Pancreas (tissue), 10 donors: ENCODE measurements around the gene TSNAX. TPM values are rescaled to one million over a fixed set of nuclear protein-coding genes. Genes with fewer than 3 reads are reported as not detected.

Source experiments
- ATAC-seq, 4 donors: fragments of 200-7000 bp; cut with Tn5 transposase; one replicate each; pipeline versions ENCODE4 v1.8.0 to v1.9.1; 2020; ENCODE audit warnings: mild to moderate bottlenecking in 4 of 4, moderate library complexity in 4 of 4
- DNase-seq, 6 donors: peaks; one replicate each; pipeline ENCODE4 v3.0.0-alpha.2; 2020
- FAIRE-seq: peaks from 2 replicates; lab custom pipeline; 2012; peaks lifted over from hg19 to GRCh38; lab: Jason Lieb, UNC
- H3K27ac ChIP-seq, 4 donors: fragments of 200-600 bp; sonication (generic); 1 replicate in 3 of 4; 2 replicates in 1 of 4; pipeline versions ENCODE4 v1.5.0 to v1.8.0; 2020
- H3K27me3 ChIP-seq, 4 donors: fragments of 200-600 bp; one replicate each; pipeline ENCODE4 v1.8.0; 2021
- H3K36me3 ChIP-seq, 3 donors: fragments of 200-600 bp; sonication (generic) in 1 of 3; one replicate each; pipeline versions ENCODE4 v1.5.0 to v1.8.0; 2020 to 2021
- H3K4me1 ChIP-seq, 3 donors: fragments of 200-600 bp; one replicate each; pipeline ENCODE4 v1.8.0; 2021
- H3K4me3 ChIP-seq, 4 donors: fragments of 200-600 bp; sonication (generic) in 2 of 4; one replicate each; pipeline versions ENCODE4 v1.5.0 to v1.8.0; 2020 to 2021
- H3K9me3 ChIP-seq, 4 donors: fragments of 200-600 bp; one replicate each; pipeline ENCODE4 v1.8.0; 2021
- WGBS, 2 donors: extraction: QIAGEN DNeasy Blood & Tissue Kit; methylation state at CpG; one replicate each; pipeline ENCODE4 v1.1.7; 2013; 5-methylcytosine and 5-hydroxymethylcytosine counted together
- intact Hi-C, 3 donors: fragments of 100-400 bp; cut with DNase I; formaldehyde crosslinking; loops; one replicate each; pipeline versions ENCODE4 v1.11.1 to v1.14.2; 2022
- polyA plus RNA-seq, 2 donors: library from polyadenylated mRNA; stranded (reverse); fragments of 200-250 nt; gene quantifications; one replicate each; pipeline ENCODE4 v1.2.3, GENCODE V29; 2013
- total RNA-seq, 6 donors: library from RNA; stranded (reverse); fragmentation: NEBNext Ultra II Directional in 4 of 6; extraction: Animal tissue kit (Norgen Biotek cat#: 25700) in 4 of 6; gene quantifications; one replicate each; pipeline versions ENCODE4 v1.2.1 to v1.2.4, GENCODE V29; 2021 to 2023
- TF ChIP-seq, protein P1 (sequence below), 4 donors: fragments of 200-600 bp; sonication (generic) in 3 of 4; IDR thresholded peaks; one replicate each; pipeline versions ENCODE4 v1.5.0 to v1.8.0; 2021; ENCODE audit warnings: antibody characterized with exemption in 4 of 4
- donor health status: healthy with polysubstance abuse.
- donor health status: DM: no; HTN: no; CAD: no; lungs with moderate emphysema.
- donor health status: DM: no; HTN: no; CAD: no.
- donor health status: control.
- donor health status: control.
- donor health status: Bipolar disorder and iron deficiency.
- donor health status: DM: yes; HTN: yes; CAD: no.
- donor health status: DM: no; HTN: no; CAD: no.
- donor health status: DM: no; HTN: no; CAD: no.
- donor health status: DM: yes; HTN: yes; CAD: no.

TSNAX gene
- total and polyA plus RNA-seq, 8 donors, result 5.1 to 18.2 (median 14.7) TPM

GRCh38 chr1:231612393-231613089 lies 84.1 kb downstream of the TSNAX start:
- no peak for DNase-seq
- intact Hi-C loops, result no loop called here

DNA sequence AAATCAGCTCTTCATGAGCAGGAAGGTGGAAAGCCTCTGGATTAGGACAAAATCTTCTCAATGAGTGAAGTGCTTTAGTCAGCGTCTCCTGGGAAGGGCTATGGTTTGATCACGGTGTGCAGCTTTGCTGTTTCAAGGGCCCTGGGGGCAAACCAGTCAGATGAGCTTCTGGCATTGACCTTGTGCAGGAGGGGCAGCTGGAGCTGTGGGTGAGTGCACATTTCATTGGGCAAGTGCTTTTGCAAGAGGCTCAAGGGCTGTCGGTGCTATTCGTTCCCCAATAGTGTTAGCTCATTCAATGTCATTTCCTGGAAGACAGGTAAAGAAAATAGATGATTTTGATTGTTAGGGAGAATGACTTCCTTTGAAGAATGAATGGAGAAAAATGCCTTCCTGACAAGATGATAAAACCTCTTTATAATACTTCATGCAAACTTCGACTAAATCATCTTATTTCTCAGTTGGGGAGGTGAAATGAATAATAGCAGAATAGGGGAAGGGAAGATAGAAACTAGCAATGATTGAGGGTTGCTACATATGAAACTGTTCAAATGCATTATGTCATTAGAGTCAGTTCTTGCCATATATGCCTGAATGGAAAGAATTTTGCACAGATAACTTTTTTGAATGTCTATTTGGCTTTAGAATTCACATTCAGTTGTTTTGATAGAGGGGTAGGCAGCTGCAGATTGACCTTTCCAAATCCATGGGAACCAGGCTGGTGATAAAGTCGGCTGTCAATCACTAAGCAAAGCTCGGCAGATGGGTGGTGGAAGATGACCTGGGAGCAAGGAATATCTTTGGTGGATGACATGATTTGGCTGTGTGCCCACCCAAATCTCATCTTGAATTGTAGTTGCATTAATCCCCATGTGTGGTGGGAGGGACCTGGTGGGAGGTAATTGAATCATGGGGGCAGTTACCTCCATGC lies 85.2 kb downstream of the TSNAX start:
- Histone ChIP-seq H3K36me3 (no peaks in the 10 kb centered on the region), H3K4me3 (no peak overlapping the region), H3K27ac (no peak overlapping the region), H3K27me3 (no peaks in the 10 kb centered on the region), H3K4me1 (no peaks in the 10 kb centered on the region), H3K9me3 (no peaks in the 10 kb centered on the region)
- TF ChIP-seq, protein P1, sequence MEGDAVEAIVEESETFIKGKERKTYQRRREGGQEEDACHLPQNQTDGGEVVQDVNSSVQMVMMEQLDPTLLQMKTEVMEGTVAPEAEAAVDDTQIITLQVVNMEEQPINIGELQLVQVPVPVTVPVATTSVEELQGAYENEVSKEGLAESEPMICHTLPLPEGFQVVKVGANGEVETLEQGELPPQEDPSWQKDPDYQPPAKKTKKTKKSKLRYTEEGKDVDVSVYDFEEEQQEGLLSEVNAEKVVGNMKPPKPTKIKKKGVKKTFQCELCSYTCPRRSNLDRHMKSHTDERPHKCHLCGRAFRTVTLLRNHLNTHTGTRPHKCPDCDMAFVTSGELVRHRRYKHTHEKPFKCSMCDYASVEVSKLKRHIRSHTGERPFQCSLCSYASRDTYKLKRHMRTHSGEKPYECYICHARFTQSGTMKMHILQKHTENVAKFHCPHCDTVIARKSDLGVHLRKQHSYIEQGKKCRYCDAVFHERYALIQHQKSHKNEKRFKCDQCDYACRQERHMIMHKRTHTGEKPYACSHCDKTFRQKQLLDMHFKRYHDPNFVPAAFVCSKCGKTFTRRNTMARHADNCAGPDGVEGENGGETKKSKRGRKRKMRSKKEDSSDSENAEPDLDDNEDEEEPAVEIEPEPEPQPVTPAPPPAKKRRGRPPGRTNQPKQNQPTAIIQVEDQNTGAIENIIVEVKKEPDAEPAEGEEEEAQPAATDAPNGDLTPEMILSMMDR (IDR thresholded peaks at IDR 0.05), result no peak
- DNase-seq, result no peak
- intact Hi-C loops, result no loop called here
- peak in 1 of 4 donors; percentile 14 for ATAC-seq
- 47% methylated on average over 7 of the region's 7 CpGs for WGBS, 2 donors
- FAIRE-seq, result no peak

More at GRCh38 chr1:231612393-231613089, 84.1 kb downstream of the TSNAX start:
- Histone ChIP-seq H3K27ac (no peak overlapping the region), H3K36me3 (no peaks in the 10 kb centered on the region), H3K9me3 (no peaks in the 10 kb centered on the region), H3K4me1 (no peaks in the 10 kb centered on the region), H3K4me3 (no peak overlapping the region), H3K27me3 (no peaks in the 10 kb centered on the region)
- ATAC-seq (peak in 2 of 4 donors; percentile 70 to 75), FAIRE-seq (no peak)
- WGBS, 2 donors, result 84 to 89% methylated on average over 10 of the region's 10 CpGs
- TF ChIP-seq, protein P1 (IDR thresholded peaks at IDR 0.05), result no peak

Other genes starting within 250 kb of the TSNAX start
- 1 to 10 TPM; 5.1 to 8.5 (median 6.8) TPM for gene EXOC8, start 190.8 kb upstream of the TSNAX start, total RNA-seq
- gene EXOC8, start 190.8 kb upstream of the TSNAX start, polyA plus RNA-seq, result 1 to 10 TPM; 2.4 to 4.6 TPM
- 1 to 10 TPM; 2.7 to 5.6 (median 3.7) TPM for gene SPRTN, start 190.4 kb upstream of the TSNAX start, total RNA-seq
- gene SPRTN, start 190.4 kb upstream of the TSNAX start, polyA plus RNA-seq, result 1 to 10 TPM; 2.2 to 2.6 TPM
- gene EGLN1, start 106.4 kb upstream of the TSNAX start, total RNA-seq, result 10 to 100 TPM; 14.0 to 27.0 (median 19.6) TPM
- 1 to 10 TPM; 6.8 to 10.0 TPM for gene EGLN1, start 106.4 kb upstream of the TSNAX start, polyA plus RNA-seq
- gene DISC1, start 98.1 kb downstream of the TSNAX start, total RNA-seq, result 1 to 10 TPM in 5 of 6 donors, under 1 TPM in 1; 0.91 to 6.6 (median 2.2) TPM
- under 1 TPM; 0.42 to 0.91 TPM for gene DISC1, start 98.1 kb downstream of the TSNAX start, polyA plus RNA-seq